H1 (cell line): ENCODE results near the gene ADAMTS15. TPM values are rescaled to one million over a fixed set of nuclear protein-coding genes. Genes with fewer than 3 reads are reported as not detected.

Source experiments
- CTCF ChIA-PET: fragments of 300-600 bp; sonication (Branson Sonifier 250); formaldehyde crosslinking; loops from one replicate; lab custom pipeline; 2021; ENCODE audit not compliant: partially characterized antibody; lab: Charles Lee
- POLR2A ChIA-PET: fragments of 300-600 bp; sonication (Branson Sonifier 250); formaldehyde crosslinking; loops from one replicate; lab custom pipeline; 2021; ENCODE audit warnings: inconsistent platforms; ENCODE audit not compliant: partially characterized antibody; lab: Charles Lee
- DNase-seq, 2 experiments: peaks; one replicate each; pipeline versions ENCODE4 v3.0.0 to v3.0.0-alpha.2; 2010 to 2022; ENCODE audit warnings: low spot score in 2 of 2, low read depth in 1 of 2, mixed read lengths in 1 of 2
- FAIRE-seq: peaks from 2 replicates; lab custom pipeline; 2011; peaks lifted over from hg19 to GRCh38; lab: Jason Lieb, UNC
- H2AFZ ChIP-seq: 2 replicates; pipeline ENCODE4 v1.8.1; 2012; ENCODE audit warnings: low read length, inconsistent platforms
- H2AK5ac ChIP-seq: 2 replicates; pipeline ENCODE4 v1.6.1; 2013; ENCODE audit warnings: low read depth, low read length
- H2BK120ac ChIP-seq: replicated peaks from 2 replicates; pipeline ENCODE3; 2013; ENCODE audit warnings: low read depth, low read length, inconsistent platforms
- H2BK12ac ChIP-seq: 2 replicates; pipeline ENCODE4 v1.6.1; 2013; ENCODE audit warnings: low read depth, low read length
- H2BK15ac ChIP-seq: 2 replicates; pipeline ENCODE4 v1.6.1; 2013; ENCODE audit warnings: low read length
- H2BK20ac ChIP-seq: 2 replicates; pipeline ENCODE4 v1.6.1; 2013; ENCODE audit warnings: low read length
- H2BK5ac ChIP-seq: 2 replicates; pipeline ENCODE4 v1.6.1; 2013; ENCODE audit warnings: low read depth, low read length
- H3K14ac ChIP-seq: 2 replicates; pipeline ENCODE4 v1.6.1; 2013; ENCODE audit warnings: inconsistent platforms; ENCODE audit not compliant: insufficient read length
- H3K18ac ChIP-seq: 2 replicates; pipeline ENCODE4 v1.6.1; 2013; ENCODE audit warnings: low read length; ENCODE audit errors: extremely low read depth
- H3K23ac ChIP-seq: 2 replicates; pipeline ENCODE4 v1.6.1; 2013; ENCODE audit warnings: inconsistent platforms; ENCODE audit not compliant: insufficient read length
- H3K23me2 ChIP-seq: 2 replicates; pipeline ENCODE4 v1.6.1; 2013; ENCODE audit warnings: low read depth, low read length
- H3K27ac ChIP-seq: 2 replicates; pipeline ENCODE4 v1.6.1; 2011; ENCODE audit warnings: low read depth, low read length, inconsistent platforms
- H3K27me3 ChIP-seq, 4 experiments: replicated peaks in 1 of 4; 1 replicate in 1 of 4; 2 replicates in 3 of 4; pipeline versions ENCODE4 v1.6.1 to v1.8.1; 2011 to 2013; ENCODE audit warnings: low read length in 3 of 4, mild to moderate bottlenecking in 3 of 4, inconsistent platforms in 2 of 4, mixed read lengths in 2 of 4, moderate library complexity in 1 of 4; ENCODE audit not compliant: control insufficient read depth in 3 of 4, insufficient read depth in 3 of 4; ENCODE audit errors: extremely low read depth in 1 of 4
- H3K36me3 ChIP-seq, 4 experiments: 2 replicates each; pipeline versions ENCODE4 v1.6.1 to v1.8.1; 2011 to 2013; ENCODE audit warnings: mild to moderate bottlenecking in 4 of 4, low read length in 3 of 4, moderate library complexity in 2 of 4, control low read depth in 1 of 4, inconsistent platforms in 1 of 4; ENCODE audit not compliant: insufficient read depth in 4 of 4, control insufficient read depth in 2 of 4
- H3K4ac ChIP-seq: replicated peaks from 2 replicates; pipeline ENCODE3; 2013; ENCODE audit warnings: low read length, low read depth, mixed read lengths, inconsistent platforms; ENCODE audit not compliant: insufficient read length
- H3K4me1 ChIP-seq, 4 experiments: replicated peaks in 1 of 4; 1 replicate in 1 of 4; 2 replicates in 3 of 4; pipeline versions ENCODE4 v1.6.1 to v1.8.1; 2011 to 2013; ENCODE audit warnings: low read length in 3 of 4, inconsistent platforms in 2 of 4, mixed read lengths in 1 of 4; ENCODE audit not compliant: insufficient read depth in 4 of 4, control insufficient read depth in 3 of 4
- H3K4me2 ChIP-seq, 2 experiments: 2 replicates each; pipeline versions ENCODE4 v1.6.1 to v1.8.1; 2011 to 2013; ENCODE audit warnings: low read depth in 2 of 2, low read length in 2 of 2, control low read depth in 1 of 2, inconsistent platforms in 1 of 2, mild to moderate bottlenecking in 1 of 2; ENCODE audit not compliant: insufficient read depth in 1 of 2
- H3K4me3 ChIP-seq, 4 experiments: fragments of 200-600, 300-600 bp in 1 of 4; sonication (generic), shearing (Covaris generic), sonication (Bioruptor Twin) in 1 of 4; 2 replicates each; pipeline versions ENCODE4 v1.5.1 to v1.8.1; 2011 to 2016; ENCODE audit warnings: low read length in 4 of 4, low read depth in 3 of 4, control low read depth in 2 of 4, inconsistent platforms in 2 of 4, mild to moderate bottlenecking in 2 of 4, mixed read lengths in 1 of 4, moderate library complexity in 1 of 4; ENCODE audit not compliant: insufficient read depth in 2 of 4; ENCODE audit errors: extremely low read depth in 1 of 4
- H3K56ac ChIP-seq: replicated peaks from 2 replicates; pipeline ENCODE3; 2013; ENCODE audit warnings: low read depth, mild to moderate bottlenecking, mixed read lengths, low read length, inconsistent platforms; ENCODE audit not compliant: insufficient read length
- H3K79me1 ChIP-seq: 2 replicates; pipeline ENCODE4 v1.6.1; 2013; ENCODE audit warnings: low read depth, low read length, control low read depth
- H3K79me2 ChIP-seq, 2 experiments: 2 replicates each; pipeline versions ENCODE4 v1.6.1 to v1.8.1; 2012 to 2013; ENCODE audit warnings: low read length in 2 of 2, mild to moderate bottlenecking in 2 of 2, inconsistent platforms in 1 of 2; ENCODE audit not compliant: insufficient read depth in 2 of 2, control insufficient read depth in 1 of 2
- H3K9ac ChIP-seq, 4 experiments: replicated peaks in 1 of 4; 1 replicate in 1 of 4; 2 replicates in 3 of 4; pipeline versions ENCODE4 v1.6.1 to v1.8.1; 2011 to 2013; ENCODE audit warnings: low read depth in 3 of 4, low read length in 3 of 4, control low read depth in 2 of 4, mild to moderate bottlenecking in 2 of 4, moderate library complexity in 2 of 4, inconsistent platforms in 1 of 4; ENCODE audit errors: extremely low read depth in 1 of 4
- H3K9me3 ChIP-seq, 2 experiments: 2 replicates each; pipeline versions ENCODE4 v1.6.1 to v1.8.1; 2012 to 2013; ENCODE audit warnings: mild to moderate bottlenecking in 2 of 2, moderate library complexity in 2 of 2, control low read depth in 1 of 2, inconsistent platforms in 1 of 2, low read depth in 1 of 2, low read length in 1 of 2, mixed read lengths in 1 of 2; ENCODE audit not compliant: insufficient read depth in 2 of 2
- H4K20me1 ChIP-seq, 2 experiments: replicated peaks in 1 of 2; 2 replicates each; pipeline versions ENCODE3 to v1.8.1; 2011 to 2013; ENCODE audit warnings: inconsistent platforms in 2 of 2, low read length in 2 of 2, mild to moderate bottlenecking in 1 of 2; ENCODE audit not compliant: insufficient read depth in 2 of 2, control insufficient read depth in 1 of 2
- H4K5ac ChIP-seq: 2 replicates; pipeline ENCODE4 v1.6.1; 2013; ENCODE audit warnings: low read length, low read depth, mixed read lengths, inconsistent platforms; ENCODE audit not compliant: insufficient read length
- H4K8ac ChIP-seq: 2 replicates; pipeline ENCODE4 v1.8.0; 2013; ENCODE audit warnings: mild to moderate bottlenecking, moderate library complexity, low read length, inconsistent platforms; ENCODE audit not compliant: insufficient read depth; ENCODE audit errors: extremely low read depth
- H4K91ac ChIP-seq: replicated peaks from 2 replicates; pipeline ENCODE3; 2013; ENCODE audit warnings: low read length, mixed read lengths, inconsistent platforms; ENCODE audit not compliant: insufficient read length
- BCL11A ChIP-seq, 2 experiments: IDR thresholded peaks; one replicate each; pipeline ENCODE4 v1.6.1; 2011; ENCODE audit warnings: low read depth in 2 of 2, low read length in 2 of 2, mild to moderate bottlenecking in 2 of 2
- JUN ChIP-seq: IDR thresholded peaks from 2 replicates; pipeline ENCODE4 v1.6.1; 2011; ENCODE audit warnings: low read depth, mild to moderate bottlenecking, improper control_type of control experiment, low read length
- KDM1A ChIP-seq: fragments of 200-600, 300-600 bp; sonication (generic); IDR thresholded peaks from 2 replicates; pipeline ENCODE4 v1.7.1; 2016; ENCODE audit warnings: mild to moderate bottlenecking, low read length, borderline replicate concordance
- KDM4A ChIP-seq: IDR thresholded peaks from one replicate; pipeline ENCODE4 v1.7.1; 2012; ENCODE audit warnings: low read depth, mild to moderate bottlenecking, moderate library complexity, low read length, inconsistent platforms; ENCODE audit not compliant: severe bottlenecking
- MAFK ChIP-seq: IDR thresholded peaks from 2 replicates; pipeline ENCODE4 v1.6.1; 2012; ENCODE audit warnings: low read depth, mild to moderate bottlenecking, improper control_type of control experiment, low read length
- polyA plus RNA-seq, 7 experiments: library from polyadenylated mRNA; depleted of rRNA in 3 of 7; stranded (reverse) in 5 of 7; unstranded in 2 of 7; fragments of >200 nt in 5 of 7; fragments of 200-250 nt in 2 of 7; gene quantifications; 1 replicate in 5 of 7; 2 replicates in 1 of 7; 4 replicates in 1 of 7; pipeline versions ENCODE4 v1.2.1 to v1.2.3, GENCODE V29; 2011 to 2013; ENCODE audit warnings: missing spikeins in 2 of 7, mixed read lengths in 2 of 7
- total RNA-seq: library from RNA; stranded (reverse); fragmentation: NEBNext Ultra II Directional; extraction: Animal tissue kit (Norgen Biotek cat#: 25700); gene quantifications from 2 replicates; pipeline ENCODE4 v1.2.1, GENCODE V29; 2021

The ADAMTS15 gene
- total and polyA plus RNA-seq, 2 of the 8 experiments (the other 6 are each of a cell fraction or from before 2014, with no cell fraction given), result 1.7 to 4.7 TPM

- Histone ChIP-seq H2AK5ac (no peak overlapping the region), H4K5ac (no peak overlapping the region), H4K91ac (no peak overlapping the region), H2AFZ (no peak overlapping the region), H3K4me3 (no peak overlapping the region), H3K23ac (no peak overlapping the region), H3K9me3 (no peaks in the 10 kb centered on the region), H3K4me2 (no peak overlapping the region), H3K79me1 (no peaks in the 10 kb centered on the region), H3K4ac (no peak overlapping the region), H3K56ac (no peak overlapping the region), H2BK20ac (no peak overlapping the region), H3K14ac (no peak overlapping the region), H3K23me2 (peaks cover 2% of the 10 kb centered on the region; the same call in 1 of the 2 replicates), H2BK12ac (no peak overlapping the region), H3K9ac (no peak overlapping the region), H3K4me1 (no peaks in the 10 kb centered on the region), H3K18ac (no peak overlapping the region), H3K79me2 (no peaks in the 10 kb centered on the region), H2BK5ac (no peak overlapping the region), H3K36me3 (no peaks in the 10 kb centered on the region; a peak in 1 of 8 replicates), H4K20me1 (peaks cover 0 to 2% of the 10 kb centered on the region in 2 experiments), H2BK15ac (no peak overlapping the region), H2BK120ac (no peak overlapping the region), H3K27ac (no peak overlapping the region), H4K8ac (no peak overlapping the region), H3K27me3 (no peaks in the 10 kb centered on the region)
- FAIRE-seq (no peak), DNase-seq (no peak)
- TF ChIP-seq KDM1A (no peak), MAFK (no peak), KDM4A (no peak), BCL11A (IDR thresholded peaks at IDR 0.05; ENCODE audit: low read depth in 2 of 2, low read length in 2 of 2) (no peak), JUN (no peak)
- POLR2A ChIA-PET, result no interaction called here
- CTCF ChIA-PET, result interaction anchor here (1.5 to 2.3 kb wide), 4 partner anchors 14 to 87 kb away, joined by 5 to 16 read pairs (median 6); no protein-coding TSS in a partner anchor
Observed at GRCh38 chr11:130464291-130464812, 15.9 kb downstream of the ADAMTS15 start.
